ENCODE measurements around the gene NINJ2.

Gene NINJ2

DNA sequence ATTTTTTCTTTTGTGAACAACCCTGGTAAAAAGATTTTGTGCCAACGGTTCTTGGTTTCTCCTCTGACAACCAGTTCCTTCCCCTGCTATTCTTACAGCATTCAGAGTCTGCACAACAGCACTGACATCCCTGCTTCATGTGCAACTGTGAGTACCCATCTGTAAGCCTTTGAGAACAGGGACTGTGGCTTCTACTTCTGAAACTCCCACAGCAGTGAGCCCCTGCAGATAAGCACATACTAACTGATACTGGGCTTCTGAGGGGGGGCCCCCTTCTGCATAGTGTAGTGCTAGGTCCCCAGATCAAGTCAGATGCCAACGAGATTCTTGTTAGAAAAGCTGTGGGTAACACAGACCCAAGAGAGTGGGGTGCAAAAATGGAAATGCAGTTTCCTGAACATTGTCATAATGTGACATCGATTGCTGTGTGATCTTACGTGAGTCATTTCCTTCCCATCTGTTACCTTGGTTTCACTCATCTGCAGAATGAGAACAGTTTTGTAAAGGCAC is 11.1 kb upstream of the NINJ2 start:
- peak; percentile 44 to 84 for DNase-seq (ENCODE audit: low read depth in 1 of 2, low spot score in 1 of 2)

DNA sequence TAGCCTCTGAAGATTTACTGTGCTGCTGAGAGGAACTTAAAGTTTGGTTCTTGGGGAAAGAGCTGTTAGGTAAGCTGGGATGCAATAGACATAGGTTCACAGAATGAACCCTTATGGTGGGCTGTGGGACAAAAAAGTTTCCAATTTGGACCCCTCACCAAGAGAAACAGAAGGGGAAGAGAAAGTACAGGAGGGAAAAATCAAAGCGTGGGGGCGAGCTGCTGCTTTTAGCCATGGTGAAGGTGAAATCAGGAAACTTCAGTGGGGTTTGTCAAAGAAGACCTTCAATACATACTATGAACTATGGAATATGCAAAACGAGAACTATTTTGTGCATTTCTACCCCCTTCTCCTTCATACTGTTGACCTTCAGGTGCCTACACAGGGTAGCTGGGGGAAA is 10.6 kb upstream of the NINJ2 start:
- no peak for DNase-seq (ENCODE audit: low read depth in 1 of 2, low spot score in 1 of 2)

DNA sequence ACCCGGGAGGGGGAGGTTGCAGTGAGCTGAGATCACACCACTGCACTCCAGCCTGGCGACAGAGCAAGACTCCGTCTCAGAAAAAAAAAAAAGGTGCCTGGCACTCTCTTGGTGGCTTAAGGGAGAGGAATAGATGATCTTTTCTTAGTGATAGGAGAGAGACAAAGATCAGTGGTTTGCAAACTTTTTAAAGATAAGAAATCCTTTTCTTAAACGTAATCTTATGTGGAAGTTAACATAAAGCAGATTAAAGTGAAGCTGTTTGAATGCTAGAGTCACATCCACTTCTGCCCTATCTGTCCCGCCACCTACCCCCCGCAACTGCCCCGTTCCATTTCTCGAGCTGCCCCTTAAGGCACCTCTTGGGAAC is 6.3 kb upstream of the NINJ2 start:
- no peak for DNase-seq (ENCODE audit: low read depth in 1 of 2, low spot score in 1 of 2)

DNA sequence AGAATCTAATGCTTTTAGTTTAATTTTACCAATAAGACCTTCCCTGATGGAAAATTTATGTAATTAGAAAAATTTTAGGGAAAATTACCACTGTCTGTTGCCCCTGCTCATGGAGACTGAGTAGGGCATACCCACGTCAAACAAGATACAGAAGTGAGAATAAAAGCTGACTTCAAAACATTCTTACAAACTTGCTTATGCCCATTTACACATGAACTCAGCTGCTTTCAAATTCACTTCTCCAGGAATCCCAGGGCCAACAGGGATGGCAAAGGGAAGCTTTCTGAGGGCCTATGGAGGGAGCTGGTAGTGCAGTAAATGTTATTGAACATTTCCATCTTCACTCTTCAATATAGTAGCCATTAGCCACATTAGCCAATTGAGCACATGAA is 4.8 kb upstream of the NINJ2 start:
- DNase-seq (ENCODE audit: low read depth in 1 of 2, low spot score in 1 of 2) = no peak

DNA sequence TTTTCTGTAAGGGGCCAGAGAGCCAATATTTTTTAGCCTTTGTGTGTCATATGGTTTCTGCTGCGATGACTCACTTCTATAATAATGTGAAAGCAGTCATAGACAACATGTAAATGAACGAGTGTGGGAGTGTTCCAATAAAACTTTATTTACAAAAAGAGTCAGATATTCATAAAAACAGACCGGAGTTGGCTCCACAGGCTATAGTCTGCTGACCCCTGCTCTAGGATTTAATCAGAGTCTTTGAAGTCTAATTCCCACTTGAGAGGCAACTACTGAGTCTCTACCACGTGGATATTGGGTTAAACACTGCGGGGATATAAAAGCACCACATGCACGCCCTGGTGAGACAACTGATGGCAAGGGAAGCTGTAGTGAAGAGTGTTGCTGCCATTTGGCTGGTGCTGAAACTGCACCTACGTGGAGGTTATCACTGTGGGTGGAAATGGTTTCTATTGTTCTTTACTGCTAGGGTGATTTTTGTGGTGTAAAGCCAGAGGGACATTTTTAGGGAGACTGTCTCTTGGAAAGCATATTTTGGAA is 3.6 kb upstream of the NINJ2 start:
- no peak for DNase-seq (ENCODE audit: low read depth in 1 of 2, low spot score in 1 of 2)

DNA sequence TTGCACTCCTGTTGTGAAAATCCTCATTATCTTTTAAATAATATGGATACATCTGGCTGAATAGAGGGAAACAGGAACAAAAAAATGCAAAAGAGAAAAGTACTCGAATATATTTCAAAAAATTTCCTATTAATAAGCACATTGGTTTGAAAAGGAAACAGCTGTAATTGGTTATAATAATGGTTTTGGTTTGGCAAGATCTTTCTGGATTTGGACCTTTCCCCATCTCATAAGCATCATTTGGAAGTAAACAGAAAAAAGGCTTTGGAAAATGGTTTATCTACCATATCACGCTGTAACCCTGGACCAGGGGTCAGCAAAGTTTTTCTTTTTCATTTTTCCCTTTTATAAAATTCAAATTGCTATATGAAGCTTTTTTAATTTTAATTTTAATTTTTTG is 2.8 kb upstream of the NINJ2 start:
- DNase-seq (ENCODE audit: low read depth in 1 of 2, low spot score in 1 of 2) = no peak

DNA sequence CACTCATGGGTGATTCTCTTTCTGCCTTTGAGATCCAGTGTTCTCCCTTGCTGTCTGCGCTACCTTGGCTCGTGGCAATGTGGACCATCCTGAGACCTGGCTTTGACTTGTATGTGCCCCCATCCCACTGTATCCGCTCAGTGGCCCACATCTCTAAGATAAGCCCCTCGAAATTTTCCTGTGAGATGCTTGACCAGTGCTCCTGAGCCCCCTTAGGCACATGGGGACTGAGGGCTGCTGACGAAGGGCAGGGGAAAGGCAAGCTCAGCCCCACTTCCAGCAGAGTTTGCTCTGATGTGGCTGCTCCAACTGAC is 1.5 kb upstream of the NINJ2 start:
- DNase-seq (ENCODE audit: low read depth in 1 of 2, low spot score in 1 of 2) = no peak

DNA sequence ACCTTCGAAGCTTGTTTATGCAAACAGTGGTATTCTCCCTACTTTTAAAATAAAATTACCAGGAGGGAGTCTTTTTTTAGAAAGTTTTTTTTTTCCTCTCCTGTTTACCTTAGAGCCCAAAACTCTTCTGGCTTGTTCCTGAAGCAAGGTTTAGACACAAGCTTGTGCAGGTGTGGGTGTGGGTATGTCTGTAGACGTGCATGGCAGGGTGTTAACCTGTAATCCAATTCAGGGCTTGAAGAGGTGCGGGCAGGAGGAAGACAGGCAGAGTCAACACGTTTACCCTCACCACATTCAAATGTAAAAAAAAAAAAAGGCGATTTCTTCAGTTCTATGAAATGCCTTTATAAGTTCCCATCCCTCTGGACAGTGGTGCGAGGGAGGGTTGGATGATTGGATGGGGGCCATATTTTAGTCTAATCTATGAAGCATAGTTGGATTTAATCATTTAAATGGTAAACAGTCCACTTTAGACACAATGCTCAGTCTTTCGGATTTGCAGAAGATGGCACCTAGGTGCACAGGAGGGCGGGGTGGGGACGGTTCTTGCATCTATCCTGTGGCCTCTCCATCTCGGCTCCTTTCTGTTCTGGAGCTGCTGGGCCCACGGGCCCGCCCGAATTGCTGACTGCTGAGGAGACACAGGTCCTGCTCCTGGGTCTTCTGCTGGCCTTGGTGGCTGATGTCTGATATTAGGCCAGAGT is 982 bp upstream of the NINJ2 start:
- DNase-seq (ENCODE audit: low read depth in 1 of 2, low spot score in 1 of 2) = no peak

DNA sequence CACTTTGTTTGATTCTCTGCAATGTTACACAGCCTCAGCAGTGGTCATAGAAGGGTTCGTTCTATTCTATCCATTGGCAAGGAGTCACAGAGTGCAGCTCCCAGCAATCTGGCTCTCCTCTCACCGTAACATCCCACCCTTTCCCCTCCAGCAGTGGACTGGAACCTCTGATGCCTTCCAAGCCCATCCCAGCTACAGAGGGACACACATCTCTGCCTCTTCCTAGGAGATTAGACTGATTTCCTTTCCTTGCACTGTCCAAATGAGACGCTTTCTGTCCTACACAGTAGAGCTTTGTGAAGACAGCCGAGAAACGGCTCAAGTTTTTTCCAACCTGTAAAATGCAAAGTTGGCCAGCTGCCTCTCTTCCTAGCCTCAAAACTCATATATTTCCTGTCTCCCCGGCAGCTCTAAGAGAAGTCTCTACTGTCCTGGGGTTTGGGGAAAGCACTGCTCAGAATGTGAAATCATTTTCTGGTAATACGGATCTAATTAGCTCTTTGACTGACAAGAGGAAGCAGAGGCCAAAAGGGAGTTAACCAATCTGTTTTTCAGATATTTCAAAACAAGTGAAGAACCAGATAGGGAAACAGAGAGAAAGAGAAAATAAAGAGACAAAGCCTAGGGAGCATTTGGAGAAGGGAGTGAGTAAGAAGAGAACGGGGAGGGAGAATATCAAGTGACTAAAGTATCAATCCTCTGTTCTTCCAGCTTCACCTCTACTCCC is 516 bp downstream of the NINJ2 start:
- DNase-seq (ENCODE audit: low read depth in 1 of 2, low spot score in 1 of 2) = no peak

DNA sequence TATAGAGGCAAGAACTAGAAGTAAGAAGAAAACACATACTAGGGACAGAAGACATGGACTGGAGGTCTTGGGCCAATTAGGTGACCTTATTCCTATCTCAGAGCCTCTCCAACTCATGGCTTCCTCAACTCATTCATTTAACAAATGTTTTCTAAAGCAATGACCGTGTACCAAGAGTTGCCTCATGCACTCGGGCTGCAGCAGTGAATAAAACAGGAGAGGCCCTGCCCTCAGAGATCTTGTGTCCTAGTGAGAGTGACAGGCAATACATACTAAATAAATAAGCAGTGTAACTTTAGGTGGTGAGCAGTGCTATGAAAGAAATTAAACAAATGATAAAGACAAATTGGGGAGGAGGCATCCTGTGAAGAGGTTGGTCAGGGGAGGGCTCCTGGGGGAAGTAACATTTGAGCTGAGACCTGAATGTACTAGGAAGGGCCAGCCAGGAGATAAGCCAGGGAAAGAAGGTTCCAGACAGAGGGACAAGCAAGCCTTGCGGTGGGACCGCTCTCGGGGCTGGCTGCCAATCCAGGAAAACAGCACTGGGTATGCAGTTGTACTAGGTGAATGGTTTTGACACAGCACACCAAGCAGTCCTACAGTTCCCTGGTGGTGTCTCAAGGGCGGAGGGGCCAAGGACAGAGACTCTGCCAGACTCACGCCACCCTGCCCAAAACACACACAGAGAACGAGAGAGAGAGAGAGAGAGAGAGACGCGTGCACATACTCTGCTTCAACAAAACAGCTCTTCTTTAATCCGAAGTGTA is 1.3 kb downstream of the NINJ2 start:
- DNase-seq (ENCODE audit: low read depth in 1 of 2, low spot score in 1 of 2) = no peak

DNA sequence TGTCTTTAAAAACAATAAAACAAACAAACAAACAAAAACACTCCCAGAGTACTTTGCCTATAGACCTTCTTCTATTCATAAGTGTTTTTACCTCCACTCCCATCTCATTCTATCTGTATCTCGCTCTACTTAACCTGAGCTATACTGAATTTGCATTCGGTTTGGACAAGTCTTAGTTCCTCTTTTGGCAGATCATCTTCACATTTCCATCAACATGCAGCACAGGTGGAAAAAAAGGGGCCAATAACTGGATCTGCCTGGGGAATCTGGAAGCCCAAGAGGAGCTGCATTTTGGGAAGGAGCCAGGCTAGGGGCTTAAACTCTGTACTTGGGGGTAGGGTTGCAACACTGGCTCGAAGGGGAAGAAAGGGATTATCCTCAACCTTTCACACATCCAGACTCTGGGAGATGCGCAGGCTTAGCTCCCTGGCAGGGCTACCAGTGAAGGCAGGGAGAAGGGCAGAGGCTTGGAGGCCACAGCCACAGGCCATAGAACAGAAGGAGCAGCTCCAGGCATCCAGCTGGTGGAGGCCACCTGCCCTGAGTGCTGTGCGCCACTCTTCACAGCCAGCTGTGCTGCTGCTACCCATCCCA is 4.1 kb downstream of the NINJ2 start:
- no peak for DNase-seq (ENCODE audit: low read depth in 1 of 2, low spot score in 1 of 2)

DNA sequence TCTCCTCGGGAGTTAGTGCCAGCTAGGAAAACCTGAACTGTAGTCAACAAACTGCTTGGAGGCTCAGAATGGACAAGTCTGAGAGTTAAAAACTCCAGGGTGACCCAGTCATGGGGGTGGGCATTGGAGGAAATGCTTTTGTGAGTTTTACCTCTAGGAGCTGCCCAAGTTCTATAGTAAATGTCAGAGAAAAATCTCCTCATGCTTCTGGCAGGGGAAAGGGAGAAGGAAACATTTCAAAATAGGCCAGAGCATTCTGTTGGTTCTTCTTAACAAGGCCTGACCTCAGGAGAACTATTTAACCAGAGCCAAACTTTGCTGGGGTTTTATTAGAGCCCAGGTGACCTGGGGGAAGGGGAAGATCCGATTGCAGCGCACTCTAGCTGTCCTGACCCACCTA is 12.3 kb downstream of the NINJ2 start:
- no peak for DNase-seq (ENCODE audit: low read depth in 1 of 2, low spot score in 1 of 2)

DNA sequence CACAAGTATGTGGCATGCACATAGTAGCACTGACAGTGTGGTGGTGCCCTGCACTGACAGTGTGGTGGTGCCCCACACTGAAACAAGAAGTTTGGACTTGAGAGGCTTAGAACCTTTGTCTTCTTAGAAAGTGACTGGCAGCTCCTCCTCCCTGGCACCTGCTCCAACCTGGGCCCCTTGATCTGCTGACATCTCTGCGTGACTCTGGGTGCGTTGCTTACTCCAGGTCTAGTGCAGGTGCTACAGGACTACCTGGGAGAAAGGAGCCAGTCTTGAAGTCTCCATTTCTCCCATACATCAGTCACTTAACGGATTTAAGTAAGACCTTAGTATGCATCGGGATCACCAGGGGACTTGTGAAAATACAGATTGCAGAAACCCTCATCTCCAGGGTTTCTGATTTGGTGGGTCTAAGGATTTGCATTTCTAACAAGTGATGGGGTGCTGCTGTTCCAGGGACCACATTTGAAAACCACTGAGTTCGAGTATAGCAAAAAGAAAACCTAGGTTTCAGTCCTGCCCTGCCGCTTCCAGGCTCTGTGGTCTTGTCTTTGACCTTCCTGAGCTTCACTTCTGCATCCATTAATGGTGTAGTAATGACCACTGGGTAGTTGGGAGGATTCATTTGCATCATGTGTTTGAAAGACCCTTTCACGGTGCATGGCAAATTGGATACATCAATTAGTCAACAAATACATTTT is 15.7 kb downstream of the NINJ2 start:
- DNase-seq (ENCODE audit: low read depth in 1 of 2, low spot score in 1 of 2) = no peak

DNA sequence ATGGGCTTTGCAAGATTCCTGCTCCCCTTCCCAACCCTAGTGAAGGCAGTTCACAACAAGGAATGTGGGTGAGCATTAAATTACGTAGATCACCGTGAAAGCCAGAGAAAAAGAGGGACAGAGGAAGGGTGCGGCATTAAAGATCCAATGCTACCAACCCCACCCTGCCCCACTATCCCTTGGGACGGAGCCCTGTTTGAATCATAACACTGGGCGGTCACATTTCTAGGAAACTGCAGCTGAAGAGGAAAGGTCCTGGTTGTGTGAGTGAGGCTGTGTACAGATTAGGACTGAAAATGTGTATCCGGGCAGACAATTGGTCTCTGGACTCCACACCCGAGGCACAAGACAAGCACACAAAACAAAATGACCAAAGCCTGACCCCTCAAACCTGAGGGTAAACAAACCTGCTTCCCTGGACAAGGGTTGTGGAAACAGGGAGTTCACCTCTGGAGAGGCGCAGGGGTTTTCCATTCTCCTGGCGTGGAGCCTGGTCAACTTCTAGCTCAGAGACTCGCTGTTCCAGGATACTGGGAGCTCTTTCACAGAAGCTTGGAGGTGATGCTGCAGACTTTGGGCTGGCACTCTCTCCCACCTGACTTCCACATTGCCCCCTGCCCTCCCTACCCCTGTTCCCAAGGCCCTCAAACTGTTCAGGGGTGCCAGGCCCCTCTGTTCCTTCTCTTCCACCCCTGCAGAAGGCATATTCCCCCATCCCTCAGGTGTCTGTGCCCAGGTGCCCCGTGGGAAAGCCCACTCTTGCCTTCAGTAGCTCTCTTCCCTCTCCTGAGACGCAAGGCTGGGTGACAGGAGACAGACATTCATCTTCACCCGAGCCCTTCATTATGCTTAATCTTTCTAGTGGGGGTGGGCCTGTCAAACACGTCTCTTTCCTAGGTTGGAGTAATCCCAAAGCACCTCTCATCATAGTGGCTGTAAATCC is 16.5 kb downstream of the NINJ2 start:
- DNase-seq (ENCODE audit: low read depth in 1 of 2, low spot score in 1 of 2) = no peak

DNA sequence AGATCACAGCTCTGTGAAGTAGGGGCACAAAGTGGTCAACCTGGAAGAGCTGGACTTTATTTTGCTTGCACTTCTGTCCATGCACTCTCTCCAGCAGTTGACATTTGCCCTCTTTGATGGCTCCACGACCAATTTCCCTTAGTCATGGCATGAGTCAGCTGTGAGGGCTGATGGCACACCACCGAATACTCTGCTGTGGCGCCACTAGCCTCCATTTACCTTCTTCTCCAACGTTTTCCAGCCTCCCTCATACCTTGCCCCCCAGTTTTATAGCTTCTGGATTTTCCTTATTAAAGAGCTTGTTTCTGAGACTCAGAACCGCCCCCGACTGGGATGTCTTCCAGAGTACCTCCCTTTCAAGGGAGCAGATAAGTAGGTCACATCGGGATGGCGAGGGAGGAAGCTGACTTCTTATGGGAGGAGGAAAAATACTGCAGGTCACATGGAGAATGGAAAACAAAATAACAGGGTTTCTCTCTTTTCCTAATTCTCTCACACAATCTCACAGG is 17.6 kb downstream of the NINJ2 start:
- no peak for DNase-seq (ENCODE audit: low read depth in 1 of 2, low spot score in 1 of 2)

DNA sequence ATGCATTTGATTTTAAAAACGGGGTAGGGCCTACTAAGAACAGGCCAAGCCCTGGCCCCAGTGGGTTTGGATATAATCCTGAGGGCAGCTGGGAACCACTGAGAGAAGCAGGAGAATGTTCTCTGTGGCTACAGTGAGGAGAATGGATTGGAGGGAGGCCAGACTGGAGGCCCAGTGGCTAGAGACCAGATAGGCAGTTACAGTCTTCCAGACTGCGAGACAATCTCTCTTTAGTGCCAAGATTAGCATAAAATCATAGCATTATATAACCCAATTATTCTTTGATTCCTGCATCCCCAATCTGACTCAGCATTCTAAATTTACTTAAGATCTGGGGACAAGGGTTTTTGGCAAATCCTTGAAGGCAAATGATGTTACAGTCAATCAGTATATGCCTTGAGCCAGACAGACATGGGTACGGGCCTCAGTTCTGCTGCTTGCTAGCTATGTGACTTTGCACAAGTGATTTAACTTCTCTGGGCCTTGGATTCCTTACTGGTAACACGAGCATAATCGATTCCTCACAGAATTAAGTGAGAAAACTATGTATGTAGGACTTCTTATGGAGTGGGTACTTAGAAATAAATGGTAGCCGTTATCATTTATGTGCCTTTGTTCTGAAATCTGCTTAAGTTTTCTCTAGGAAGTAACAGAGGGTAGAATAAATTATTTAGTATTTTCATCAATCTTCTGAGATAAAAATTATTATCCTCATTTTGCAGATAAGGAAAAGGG is 18.3 kb downstream of the NINJ2 start:
- DNase-seq (ENCODE audit: low read depth in 1 of 2, low spot score in 1 of 2) = no peak

DNA sequence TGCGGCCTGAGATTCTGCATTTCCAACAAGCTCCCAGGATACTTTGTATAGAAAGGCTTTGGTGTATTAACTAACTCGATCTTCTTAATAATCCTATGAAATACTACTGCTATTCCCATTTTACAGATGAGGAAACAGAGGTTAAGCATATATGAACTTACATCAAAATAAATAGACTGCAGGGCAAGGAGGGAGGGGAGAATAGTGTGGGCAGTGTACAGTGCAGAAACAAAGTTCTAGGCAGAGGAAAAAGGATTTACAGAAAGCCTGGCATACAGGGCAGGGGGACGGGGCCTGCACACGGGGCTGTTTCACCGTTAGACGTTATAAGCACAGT is 19.0 kb downstream of the NINJ2 start:
- DNase-seq (ENCODE audit: low read depth in 1 of 2, low spot score in 1 of 2) = no peak

DNA sequence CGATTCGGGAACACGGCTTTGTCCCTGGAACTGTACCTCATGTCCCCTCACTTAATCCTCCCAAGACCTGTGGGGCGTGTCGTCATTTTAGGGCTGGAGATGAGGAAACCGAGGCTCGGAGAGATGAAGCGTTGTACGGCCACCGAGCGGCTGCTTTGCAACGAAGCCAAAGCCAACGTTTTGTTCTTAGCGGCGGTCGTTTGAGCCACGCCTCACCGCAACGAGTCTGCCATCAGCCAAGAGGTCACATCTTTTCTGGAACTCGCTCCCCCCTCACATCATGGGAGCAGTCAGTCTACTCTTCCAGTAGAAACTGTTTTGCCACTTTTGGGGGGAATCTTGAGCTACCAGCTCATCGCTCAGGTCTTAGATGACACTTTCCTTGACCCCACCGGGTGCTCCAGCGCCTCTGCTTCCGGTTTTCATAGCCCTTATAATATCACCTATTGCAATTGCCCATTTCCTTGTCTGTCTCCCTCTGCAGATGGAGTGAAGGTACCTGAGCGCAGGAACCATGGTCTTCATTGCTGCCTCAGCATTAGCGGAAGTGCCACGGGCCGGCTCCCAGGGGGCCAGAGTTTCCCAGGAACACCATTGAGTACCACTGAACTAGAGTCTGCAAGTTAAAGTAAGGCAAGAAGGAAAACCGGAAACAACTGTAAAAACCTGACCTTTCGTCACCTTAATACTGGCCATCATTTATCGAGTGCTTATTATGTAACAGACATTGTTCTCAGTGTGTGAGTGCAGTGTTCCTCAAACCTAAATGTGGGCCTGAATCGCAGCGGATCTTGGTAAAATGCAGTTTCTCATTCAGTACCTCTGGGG is 19.6 kb downstream of the NINJ2 start:
- DNase-seq (ENCODE audit: low read depth in 1 of 2, low spot score in 1 of 2) = no peak

Measured in activated CD4-positive, alpha-beta T cell treated with anti-CD3 and anti-CD28 coated beads, Interleukin-2, amount 50 U/mL, for 24 hours (primary cell).